ENCODE results near the gene FKBP5.

DNA sequence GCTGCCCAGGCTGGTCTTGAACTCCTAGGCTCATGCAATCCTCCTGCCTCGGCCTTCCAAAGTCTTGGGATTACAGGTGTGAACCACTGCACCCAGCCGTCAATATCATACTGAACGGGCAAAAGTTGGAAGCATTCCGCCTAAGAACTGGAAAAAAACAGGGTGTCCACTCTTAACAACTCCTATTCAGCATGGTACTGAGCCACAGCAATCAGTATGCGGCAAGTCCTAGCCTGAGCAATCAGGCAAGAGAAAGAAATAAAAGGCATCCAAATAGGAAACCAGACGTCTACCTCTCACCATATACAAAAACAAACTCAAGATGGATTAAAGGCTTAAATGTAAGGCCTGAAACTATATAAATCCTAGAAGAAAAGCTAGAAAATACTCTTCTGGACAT lies 83.1 kb downstream of the FKBP5 start:
- TF ChIP-seq CTCF (conservative IDR thresholded peaks at IDR 0.05 in 1 of 2, IDR thresholded peaks at IDR 0.05 in 1 of 2; ENCODE audit: low read depth in 1 of 2, low read length in 2 of 2) (no peak), EZH2 (IDR thresholded peaks at IDR 0.05; ENCODE audit: low read length, missing control alignments) (no peak)

Data from fibroblast of lung (primary cell).